GM12872 (cell line): ENCODE data around the gene CLIP2.

Source experiments
- TF ChIP-seq, protein P1 (sequence below): IDR thresholded peaks from 3 replicates; pipeline ENCODE4 v1.5.1; 2011; ENCODE audit warnings: low read depth, mild to moderate bottlenecking, low read length, moderate library complexity; ENCODE audit not compliant: insufficient read depth

Gene CLIP2

GRCh38 chr7:74266191-74266963, 22.8 kb upstream of the CLIP2 start:
- TF ChIP-seq, protein P1, sequence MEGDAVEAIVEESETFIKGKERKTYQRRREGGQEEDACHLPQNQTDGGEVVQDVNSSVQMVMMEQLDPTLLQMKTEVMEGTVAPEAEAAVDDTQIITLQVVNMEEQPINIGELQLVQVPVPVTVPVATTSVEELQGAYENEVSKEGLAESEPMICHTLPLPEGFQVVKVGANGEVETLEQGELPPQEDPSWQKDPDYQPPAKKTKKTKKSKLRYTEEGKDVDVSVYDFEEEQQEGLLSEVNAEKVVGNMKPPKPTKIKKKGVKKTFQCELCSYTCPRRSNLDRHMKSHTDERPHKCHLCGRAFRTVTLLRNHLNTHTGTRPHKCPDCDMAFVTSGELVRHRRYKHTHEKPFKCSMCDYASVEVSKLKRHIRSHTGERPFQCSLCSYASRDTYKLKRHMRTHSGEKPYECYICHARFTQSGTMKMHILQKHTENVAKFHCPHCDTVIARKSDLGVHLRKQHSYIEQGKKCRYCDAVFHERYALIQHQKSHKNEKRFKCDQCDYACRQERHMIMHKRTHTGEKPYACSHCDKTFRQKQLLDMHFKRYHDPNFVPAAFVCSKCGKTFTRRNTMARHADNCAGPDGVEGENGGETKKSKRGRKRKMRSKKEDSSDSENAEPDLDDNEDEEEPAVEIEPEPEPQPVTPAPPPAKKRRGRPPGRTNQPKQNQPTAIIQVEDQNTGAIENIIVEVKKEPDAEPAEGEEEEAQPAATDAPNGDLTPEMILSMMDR, result no peak

GRCh38 chr7:74267756-74268565, 21.2 kb upstream of the CLIP2 start:
- TF ChIP-seq, protein P1, result no peak

- TF ChIP-seq, protein P1, result no peak
Measured at GRCh38 chr7:74269757-74270277, 19.4 kb upstream of the CLIP2 start.

DNA sequence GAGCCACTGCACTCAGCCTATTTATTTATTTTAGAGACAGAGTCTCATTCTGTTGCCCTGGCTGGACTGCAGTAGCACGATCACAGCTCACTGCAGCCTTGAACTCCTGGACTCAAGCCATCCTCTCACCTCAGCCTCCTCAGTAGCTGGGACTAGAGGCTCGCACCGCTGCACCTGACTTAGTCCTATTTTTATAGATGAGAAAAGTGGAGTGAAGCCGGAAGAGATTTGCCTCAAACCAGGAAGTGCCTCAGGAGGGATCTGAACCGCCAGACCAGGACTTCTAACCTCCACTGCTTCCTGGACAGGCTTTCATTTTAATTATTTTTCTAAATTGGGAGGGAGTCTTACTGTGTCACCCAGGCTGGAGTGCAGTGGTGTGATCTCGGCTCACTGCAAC, 17.5 kb upstream of the CLIP2 start:
- TF ChIP-seq, protein P1, result no peak

- TF ChIP-seq, protein P1, result no peak
Measured at GRCh38 chr7:74272305-74273038, 16.7 kb upstream of the CLIP2 start.

GRCh38 chr7:74275401-74275881, 13.8 kb upstream of the CLIP2 start:
- TF ChIP-seq, protein P1, result peak; percentile 88

DNA sequence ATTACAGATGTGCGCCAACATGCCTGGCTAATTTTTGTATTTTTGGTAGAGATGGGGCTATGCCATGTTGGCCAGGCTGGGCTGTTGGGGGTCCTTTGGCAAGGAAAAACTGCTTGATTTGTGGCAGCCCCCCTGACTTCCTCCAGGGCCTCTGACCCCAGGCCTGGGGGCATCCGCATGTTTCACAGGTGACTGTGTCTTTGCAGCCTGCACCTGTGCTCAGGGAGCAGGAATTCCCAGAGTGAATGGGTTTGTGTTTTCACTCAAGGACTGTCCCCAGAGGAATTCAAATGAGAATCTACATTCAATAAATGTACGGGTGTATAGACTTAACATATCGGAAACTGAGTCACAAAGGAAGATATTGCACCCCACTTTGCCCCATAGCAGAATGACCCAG, 11.6 kb upstream of the CLIP2 start:
- TF ChIP-seq, protein P1, result no peak
